NCI-H128 (cell line): Measurements from ENCODE around the gene CPSF3.

ENCODE experiments used
- DNase-seq: peaks from one replicate; lab custom pipeline; 2025; ENCODE audit not compliant: unreplicated experiment; lab: John Stamatoyannopoulos, UW

The CPSF3 gene

DNA sequence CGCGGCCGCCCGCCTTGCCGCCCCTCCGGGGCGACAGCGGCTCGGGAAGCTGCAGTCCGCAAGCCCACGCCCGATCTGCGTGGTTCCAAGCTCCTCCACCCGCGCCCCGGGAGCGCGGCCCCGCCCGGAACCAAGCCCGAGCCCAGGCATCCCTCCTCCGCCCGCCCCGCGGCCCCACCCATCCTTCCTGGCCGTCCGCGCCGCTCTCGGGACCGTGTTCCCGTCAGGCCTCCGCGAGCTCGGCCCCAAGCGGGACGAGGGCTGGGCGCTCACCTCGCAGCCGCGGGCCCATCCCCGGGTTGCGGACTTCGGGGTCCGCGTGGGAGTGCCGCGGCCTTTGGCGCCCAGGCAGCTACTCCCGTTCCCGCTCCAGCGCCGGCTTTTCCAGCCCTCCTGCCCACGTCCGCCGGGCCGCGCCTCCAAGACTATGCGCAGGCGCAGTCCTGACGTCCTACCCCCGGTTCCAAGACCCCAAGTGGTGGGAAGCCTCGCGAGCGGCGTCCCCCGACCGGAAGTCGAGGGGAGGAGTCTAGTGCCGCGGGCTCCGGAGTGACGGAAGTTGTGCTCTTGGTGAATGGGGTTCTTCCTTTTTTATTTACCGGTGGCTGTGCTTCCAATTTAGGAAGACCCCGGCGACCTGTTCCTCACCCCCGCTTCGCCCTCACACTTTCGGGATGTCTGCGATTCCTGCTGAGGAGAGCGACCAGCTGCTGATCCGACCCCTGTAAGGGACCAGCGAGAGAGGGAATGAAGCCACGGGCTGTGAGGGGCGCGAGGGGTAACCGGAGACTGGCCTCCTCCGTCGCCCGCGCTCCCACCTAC, at the start of gene CPSF3, which contains the start of gene ITGB1BP1:
Gene CPSF3 (plus strand): TSS at position 555 of the 822 bp plus-strand sequence. CDS start 120 bp downstream, at position 675.
Gene ITGB1BP1 (minus strand): TSS at position 429 of the 822 bp plus-strand sequence. CDS start 4,831 bp downstream, outside the sequence.
- peak; percentile 98 for DNase-seq

GRCh38 chr2:9374071-9374730, 49.3 kb upstream of the CPSF3 start:
- no peak for DNase-seq

- no peak for DNase-seq
Measured at GRCh38 chr2:9375857-9376428, 47.5 kb upstream of the CPSF3 start.

DNA sequence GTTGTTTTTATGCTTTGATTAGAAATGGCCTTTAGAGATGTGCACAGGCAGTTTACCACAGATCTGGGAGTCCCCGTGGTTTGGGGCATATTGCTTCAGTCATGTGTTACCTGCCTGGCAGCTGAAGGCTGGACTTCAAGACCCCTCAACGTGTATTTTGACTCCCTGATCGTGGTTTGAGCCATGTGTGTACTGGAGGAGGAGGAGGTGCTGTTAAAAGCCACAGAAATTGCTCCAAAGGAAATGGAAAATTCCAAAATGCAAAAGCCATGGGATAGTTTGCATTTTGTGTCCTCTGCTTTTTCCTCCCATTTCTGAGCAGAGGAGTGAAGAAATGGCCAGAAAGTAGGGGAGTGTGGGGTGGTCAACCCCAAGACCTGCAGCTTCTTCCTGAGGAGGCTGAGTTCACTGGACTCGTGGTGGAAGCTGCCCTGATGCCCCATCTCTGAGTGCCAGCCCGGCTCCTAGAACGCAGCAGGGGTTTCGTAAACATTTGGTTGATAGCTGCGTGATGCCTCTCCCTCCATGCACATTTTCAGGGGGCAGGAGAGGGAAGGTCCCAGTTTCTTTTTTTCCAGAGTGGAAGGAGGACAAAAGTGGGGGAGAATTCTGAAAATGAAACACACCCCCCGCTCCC, 45.9 kb upstream of the CPSF3 start:
- DNase-seq: no peak

- DNase-seq: no peak
Measured at GRCh38 chr2:9378433-9379390, 44.7 kb upstream of the CPSF3 start.

DNA sequence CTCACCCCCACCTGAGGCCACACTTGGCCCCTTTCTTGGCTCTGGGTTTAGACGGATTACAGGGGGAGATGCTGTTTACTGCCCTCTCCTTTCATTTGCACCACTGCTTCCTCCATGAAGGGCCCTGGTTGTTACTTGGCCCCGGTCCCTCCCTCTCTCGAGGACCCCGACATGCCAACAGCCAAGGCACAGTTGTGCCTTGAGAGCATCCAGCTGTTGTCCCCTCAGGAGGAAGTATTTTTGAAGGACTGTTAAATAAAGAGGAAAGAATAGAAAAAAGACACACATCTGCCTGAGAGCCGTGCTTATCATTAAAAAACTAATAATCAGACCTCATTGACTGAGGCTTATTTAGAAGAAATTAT, 44.1 kb upstream of the CPSF3 start:
- no peak for DNase-seq

DNA sequence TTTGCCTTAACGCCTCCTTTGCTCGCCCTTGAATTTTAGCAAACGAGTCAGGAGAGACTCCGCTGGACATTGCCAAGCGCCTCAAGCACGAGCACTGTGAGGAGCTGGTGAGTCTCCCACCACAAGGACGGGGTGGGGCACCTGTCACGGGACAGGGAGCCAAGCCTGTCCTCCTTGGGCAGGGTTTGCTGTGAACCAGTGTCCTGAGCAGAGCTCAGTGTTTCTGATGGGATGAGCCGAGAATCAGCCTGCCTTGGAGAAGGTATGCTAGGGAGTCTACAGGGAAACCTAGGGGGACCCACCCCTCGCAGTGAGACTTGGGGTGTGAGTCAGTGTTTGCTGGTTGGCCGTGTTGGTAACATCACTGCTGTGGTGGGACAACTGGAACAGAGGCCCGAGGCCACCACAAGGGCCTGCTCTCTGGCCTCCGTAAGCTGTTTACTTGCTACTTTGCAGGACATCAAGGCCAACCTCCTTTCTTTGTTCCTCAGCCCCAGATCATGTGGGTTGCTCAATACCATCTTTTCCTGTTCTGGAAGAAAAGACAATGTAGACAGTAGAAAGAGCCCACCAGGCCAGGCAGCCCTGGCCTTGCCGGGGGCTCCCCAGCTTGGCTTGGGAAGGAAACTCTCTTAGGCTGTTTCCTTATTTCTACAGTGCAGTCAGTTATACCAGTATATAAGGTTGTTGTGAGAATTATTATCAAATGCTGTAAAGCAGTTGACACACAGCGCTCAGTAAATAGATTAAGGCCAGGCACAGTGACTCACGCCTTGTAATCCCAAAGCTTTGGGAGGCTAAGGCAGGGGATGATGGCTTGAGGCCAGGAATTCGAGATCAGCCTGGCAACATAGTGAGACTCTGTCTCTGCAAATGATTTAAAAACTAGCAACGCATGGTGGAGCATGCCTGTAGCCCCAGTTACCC, 42.5 kb upstream of the CPSF3 start:
- DNase-seq: no peak

DNA sequence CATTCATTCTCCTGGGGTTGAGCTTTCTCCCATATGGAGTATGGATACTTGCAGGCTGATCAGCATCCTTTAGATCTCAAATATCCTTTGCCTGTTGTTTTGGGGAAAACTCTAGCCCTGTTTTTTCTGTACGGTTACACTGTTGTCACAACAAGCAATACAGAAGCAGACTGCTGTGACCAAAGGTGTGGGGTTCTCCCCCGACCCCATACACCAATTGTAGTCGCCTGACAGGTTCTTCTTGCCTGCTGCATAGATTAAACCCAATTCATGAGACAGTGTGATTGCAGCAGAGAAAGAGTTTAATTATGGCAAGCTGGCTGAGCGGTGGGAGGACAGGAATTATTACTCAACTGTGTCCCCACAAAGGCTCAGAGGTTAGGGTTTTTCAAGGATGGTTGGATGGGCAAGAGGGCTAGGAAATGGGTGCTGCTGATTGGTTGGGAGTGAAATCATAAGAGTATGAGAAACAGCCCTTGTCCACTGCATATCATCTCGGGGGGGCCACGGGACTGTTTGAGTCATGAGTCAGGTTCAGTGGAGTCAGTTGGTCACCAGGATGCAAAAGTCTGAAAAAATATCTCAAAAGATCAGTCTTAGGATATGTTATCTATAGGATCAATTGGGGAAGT, 40.7 kb upstream of the CPSF3 start:
- no peak for DNase-seq

- no peak for DNase-seq
Measured at GRCh38 chr2:9384521-9384920, 38.9 kb upstream of the CPSF3 start.

DNA sequence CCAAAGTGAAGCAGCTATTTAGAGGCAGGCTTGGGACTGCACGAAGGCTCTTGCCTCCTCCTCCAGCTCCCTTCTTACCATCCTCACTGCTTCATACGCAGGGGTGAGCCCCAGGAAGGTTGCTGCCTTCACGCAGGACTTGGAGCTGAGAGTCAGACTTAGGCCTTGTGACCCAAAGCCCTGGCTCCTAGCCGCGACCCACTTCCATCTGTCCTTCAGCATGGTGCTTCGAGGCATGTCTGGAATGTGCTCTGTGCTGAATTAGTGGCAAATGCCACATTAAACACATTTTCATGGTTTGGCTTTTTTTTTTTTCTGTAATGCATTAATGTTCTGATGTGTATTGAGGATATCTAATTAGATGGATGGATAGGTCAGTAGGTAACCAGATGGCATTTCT, 37.6 kb upstream of the CPSF3 start:
- no peak for DNase-seq

GRCh38 chr2:9388199-9388681, 35.2 kb upstream of the CPSF3 start:
- no peak for DNase-seq

DNA sequence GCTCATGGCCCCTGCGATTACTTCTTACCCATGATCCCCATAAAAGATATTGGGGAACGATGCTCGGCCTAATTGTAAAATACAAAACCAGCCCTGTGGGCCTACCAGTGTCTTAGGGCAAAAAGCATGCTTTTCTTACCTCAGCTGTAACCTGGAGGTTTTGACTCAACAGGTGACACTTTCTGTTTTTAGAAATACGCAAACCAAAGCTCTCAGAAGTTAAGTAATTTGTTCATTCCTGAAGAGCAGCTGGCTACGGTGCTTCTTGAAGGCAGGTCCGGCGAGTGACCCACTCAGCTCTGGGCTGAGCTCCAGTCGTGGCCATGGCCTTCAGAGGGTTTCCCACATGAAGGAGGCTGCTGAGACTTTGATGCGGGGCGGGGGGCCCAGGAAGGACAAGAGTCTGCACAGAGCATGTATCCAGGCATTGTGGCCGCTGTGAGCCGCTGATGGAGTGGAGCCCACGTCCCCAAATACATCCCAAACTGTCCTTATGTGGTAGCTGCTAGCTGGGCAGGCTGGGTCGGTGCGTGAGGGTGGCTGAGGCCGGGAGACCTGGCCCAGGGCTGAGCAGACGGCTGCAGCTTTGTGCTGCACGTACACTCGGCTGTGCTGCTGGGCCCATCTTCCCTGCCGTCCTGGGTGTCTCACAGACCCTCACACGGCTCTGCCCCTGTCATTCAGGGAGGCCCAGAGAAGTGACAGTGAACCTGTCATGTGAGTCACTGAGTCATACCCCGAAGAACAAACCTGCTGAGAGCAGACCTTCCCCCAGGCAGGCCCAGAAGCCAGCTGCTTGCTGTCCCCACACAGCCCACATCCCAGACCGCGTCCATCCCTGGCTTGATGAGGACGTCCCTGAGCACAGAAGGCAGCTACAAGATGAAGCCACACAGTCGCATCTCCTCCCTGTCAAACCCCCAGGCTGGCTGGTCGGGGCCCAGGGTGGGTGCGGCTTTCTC, 34.2 kb upstream of the CPSF3 start:
- no peak for DNase-seq

GRCh38 chr2:9390151-9390850, 33.2 kb upstream of the CPSF3 start:
- DNase-seq: no peak

DNA sequence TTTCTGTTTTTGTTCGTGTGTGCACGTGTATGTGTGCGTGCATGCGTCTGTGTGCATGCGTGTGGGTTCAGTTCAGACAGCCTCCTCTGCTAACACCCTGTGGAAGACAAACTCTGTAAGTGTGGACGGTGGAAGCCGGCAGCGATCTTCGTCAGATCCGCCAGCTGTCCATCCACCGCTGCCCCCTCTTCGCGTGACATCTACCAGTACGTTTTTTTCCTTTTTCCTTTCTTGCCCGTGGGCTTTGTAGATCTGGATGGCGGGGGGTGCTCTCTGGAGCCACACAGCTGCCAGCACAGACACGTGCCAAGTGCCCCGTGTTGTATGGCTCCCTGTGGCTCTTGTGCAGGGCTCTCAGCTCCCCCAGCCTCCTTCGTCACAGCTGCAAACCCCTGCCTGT, 32.5 kb upstream of the CPSF3 start:
- DNase-seq: no peak

DNA sequence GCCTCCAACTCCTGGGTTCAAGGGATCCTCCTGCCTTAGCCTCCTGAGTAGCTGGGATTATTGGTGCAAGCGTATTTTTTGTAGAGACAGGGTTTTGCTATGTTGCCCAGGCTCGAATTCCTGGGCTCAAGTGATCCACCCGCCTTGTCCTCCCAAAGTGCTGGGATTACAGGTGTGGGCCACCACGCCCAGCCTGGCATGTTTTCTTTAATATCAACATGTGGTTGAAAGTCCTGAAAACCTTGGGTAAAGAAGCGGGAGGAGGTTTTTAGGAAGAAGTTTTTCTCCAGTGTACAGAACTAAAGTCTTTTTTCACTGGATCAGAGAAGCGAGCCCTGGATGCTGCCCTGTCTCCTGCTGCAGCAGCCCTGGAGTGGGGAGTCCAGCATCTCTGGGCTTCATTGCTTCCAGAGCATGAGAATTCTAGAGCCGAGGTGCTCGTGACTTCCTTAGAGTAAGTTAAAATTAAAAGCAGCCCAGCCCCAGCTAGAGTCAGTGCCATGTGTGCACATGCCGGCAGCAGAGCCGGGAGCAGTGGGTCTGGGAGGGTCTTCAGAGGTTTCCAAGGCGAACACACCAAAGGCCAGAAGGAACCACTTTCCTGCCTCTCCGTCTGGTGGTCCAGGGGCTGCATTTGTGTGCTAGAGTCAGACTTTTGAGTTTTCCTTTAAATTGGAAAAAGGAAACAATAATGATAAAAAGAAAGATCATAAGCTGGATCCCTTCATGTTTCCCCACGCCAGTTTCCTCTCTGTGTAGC, 31.3 kb upstream of the CPSF3 start:
- DNase-seq: no peak
